Measurements from ENCODE around the gene TMEM14B. TPM values are rescaled to one million over a fixed set of nuclear protein-coding genes. Genes with fewer than 3 reads are reported as not detected.
A peak's percentile ranks its signal among the peaks of the same experiment; 100 is the strongest.

The TMEM14B gene
- total and polyA plus RNA-seq, 12 donors = 74.3 to 210 (median 123) TPM

DNA sequence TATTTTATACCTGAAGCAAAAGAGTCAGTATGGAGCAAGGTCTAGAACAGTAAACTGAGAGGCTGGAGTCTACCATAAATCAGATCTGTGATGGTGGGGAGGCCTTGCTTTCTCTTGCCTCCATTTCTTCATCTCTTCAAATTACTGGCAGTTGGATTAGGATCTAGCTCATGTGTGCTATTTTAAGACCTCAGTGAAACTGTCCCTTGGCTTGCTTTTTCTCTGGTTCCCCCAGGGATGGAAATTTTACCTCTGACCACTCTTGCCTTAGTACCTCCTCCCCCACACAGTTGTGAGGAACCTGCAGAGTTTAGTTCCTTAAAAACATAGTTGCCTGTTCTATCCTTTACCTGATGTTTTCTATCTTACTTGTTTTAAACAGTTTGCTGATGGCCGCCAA lies 8.5 kb downstream of the TMEM14B start:
- intact Hi-C loops (cut with DNase I) = no loop called here
- no peak for TF ChIP-seq POLR2A (IDR thresholded peaks at IDR 0.05)
- TF ChIP-seq, protein P1, sequence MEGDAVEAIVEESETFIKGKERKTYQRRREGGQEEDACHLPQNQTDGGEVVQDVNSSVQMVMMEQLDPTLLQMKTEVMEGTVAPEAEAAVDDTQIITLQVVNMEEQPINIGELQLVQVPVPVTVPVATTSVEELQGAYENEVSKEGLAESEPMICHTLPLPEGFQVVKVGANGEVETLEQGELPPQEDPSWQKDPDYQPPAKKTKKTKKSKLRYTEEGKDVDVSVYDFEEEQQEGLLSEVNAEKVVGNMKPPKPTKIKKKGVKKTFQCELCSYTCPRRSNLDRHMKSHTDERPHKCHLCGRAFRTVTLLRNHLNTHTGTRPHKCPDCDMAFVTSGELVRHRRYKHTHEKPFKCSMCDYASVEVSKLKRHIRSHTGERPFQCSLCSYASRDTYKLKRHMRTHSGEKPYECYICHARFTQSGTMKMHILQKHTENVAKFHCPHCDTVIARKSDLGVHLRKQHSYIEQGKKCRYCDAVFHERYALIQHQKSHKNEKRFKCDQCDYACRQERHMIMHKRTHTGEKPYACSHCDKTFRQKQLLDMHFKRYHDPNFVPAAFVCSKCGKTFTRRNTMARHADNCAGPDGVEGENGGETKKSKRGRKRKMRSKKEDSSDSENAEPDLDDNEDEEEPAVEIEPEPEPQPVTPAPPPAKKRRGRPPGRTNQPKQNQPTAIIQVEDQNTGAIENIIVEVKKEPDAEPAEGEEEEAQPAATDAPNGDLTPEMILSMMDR (IDR thresholded peaks at IDR 0.05) = no peak
- H3K4me1 ChIP-seq (replicated peaks in 1 of 2) = peaks cover 6 to 11% of the 10 kb centered on the region in 2 donors
- 80 to 95% (median 91%) methylated on average over 1 of the region's 1 CpG for WGBS, 4 donors
- H3K9me3 ChIP-seq (replicated peaks in 1 of 3) = no peaks in the 10 kb centered on the region
- no peak for DNase-seq
- H3K4me3 ChIP-seq = no peak overlapping the region
- H3K27ac ChIP-seq = no peak overlapping the region
- H3K27me3 ChIP-seq = no peaks in the 10 kb centered on the region
- peaks cover 0 to 51% of the 10 kb centered on the region in 2 donors for H3K36me3 ChIP-seq (replicated peaks in 1 of 2)

- DNase-seq = no peak
- intact Hi-C loops (cut with DNase I) = no loop called here
- TF ChIP-seq, protein P1 (IDR thresholded peaks at IDR 0.05) = peak; percentile 47 to 61 (median 54)
- no peak for TF ChIP-seq POLR2A (IDR thresholded peaks at IDR 0.05)
- Histone ChIP-seq H3K27ac (peak overlapping the region; percentile 26 to 86 (median 83)), H3K27me3 (no peaks in the 10 kb centered on the region), H3K4me1 (replicated peaks in 1 of 2) (peaks cover 16 to 17% of the 10 kb centered on the region in 2 donors), H3K36me3 (replicated peaks in 1 of 2) (peaks cover 0 to 30% of the 10 kb centered on the region in 2 donors), H3K4me3 (no peak overlapping the region), H3K9me3 (replicated peaks in 1 of 3) (no peaks in the 10 kb centered on the region)
- WGBS, 4 donors = 45 to 56% (median 50%) methylated on average over 3 of the region's 3 CpGs
Measured at GRCh38 chr6:10759312-10759839, 11.8 kb downstream of the TMEM14B start.

GRCh38 chr6:10759884-10760329 lies 12.3 kb downstream of the TMEM14B start:
- peaks cover 16 to 17% of the 10 kb centered on the region in 2 donors for H3K4me1 ChIP-seq (replicated peaks in 1 of 2)
- H3K9me3 ChIP-seq (replicated peaks in 1 of 3) = no peaks in the 10 kb centered on the region
- H3K36me3 ChIP-seq (replicated peaks in 1 of 2) = peaks cover 0 to 25% of the 10 kb centered on the region in 2 donors
- H3K27ac ChIP-seq = peak overlapping the region; percentile 26 to 86 (median 83)
- H3K27me3 ChIP-seq = no peaks in the 10 kb centered on the region
- peak; percentile 77 to 94 (median 87) for DNase-seq
- intact Hi-C loops (cut with DNase I) = no loop called here
- H3K4me3 ChIP-seq = no peak overlapping the region
- WGBS, 4 donors = 30 to 58% (median 42%) methylated on average over 6 of the region's 6 CpGs
- TF ChIP-seq, protein P1 (IDR thresholded peaks at IDR 0.05) = no peak
- TF ChIP-seq POLR2A (IDR thresholded peaks at IDR 0.05) = peak in 1 of 2 donors; percentile 57

DNA sequence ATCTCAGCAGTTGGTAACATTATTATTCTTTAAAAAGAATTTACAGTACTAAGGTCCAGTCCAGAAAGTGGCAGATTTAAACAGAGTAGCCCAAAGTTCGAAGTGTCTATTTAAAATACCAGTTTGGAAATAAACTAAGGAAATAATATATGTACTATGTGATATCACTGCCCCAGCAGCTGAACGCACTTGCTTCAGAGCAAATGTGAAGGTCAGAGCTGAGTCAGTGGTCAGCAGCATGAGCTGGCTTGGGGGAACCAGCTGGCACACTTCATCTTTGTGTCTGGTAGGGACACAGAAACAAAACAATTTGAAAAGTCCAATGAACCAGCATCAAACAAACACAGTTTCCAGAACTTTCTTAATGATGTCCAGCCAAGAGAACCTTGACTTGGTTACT lies 15.4 kb downstream of the TMEM14B start:
- Histone ChIP-seq H3K36me3 (replicated peaks in 1 of 2) (peaks cover 0 to under 1% of the 10 kb centered on the region in 2 donors), H3K4me1 (replicated peaks in 1 of 2) (peaks cover 16 to 17% of the 10 kb centered on the region in 2 donors), H3K27me3 (no peaks in the 10 kb centered on the region), H3K27ac (peak overlapping the region; percentile 42 to 86 (median 66)), H3K9me3 (replicated peaks in 1 of 3) (no peaks in the 10 kb centered on the region), H3K4me3 (no peak overlapping the region)
- 32 to 51% (median 38%) methylated on average over 2 of the region's 2 CpGs for WGBS, 4 donors
- intact Hi-C loops (cut with DNase I) = no loop called here
- peak; percentile 78 to 93 (median 92) for DNase-seq
- TF ChIP-seq POLR2A (IDR thresholded peaks at IDR 0.05) = peak in 1 of 2 donors; percentile 42
- TF ChIP-seq, protein P1 (IDR thresholded peaks at IDR 0.05) = no peak
